Measurements from ENCODE around the gene ABHD5.
"Not testable (repeated sequence)": the region's sequence is repeated elsewhere in the genome, so short reads cannot be mapped to it uniquely, and the experiment has no call there.

ABHD5 gene
- 22.5 to 48.6 (median 33.9) reads per million in 3 donors for total RNA-seq

DNA sequence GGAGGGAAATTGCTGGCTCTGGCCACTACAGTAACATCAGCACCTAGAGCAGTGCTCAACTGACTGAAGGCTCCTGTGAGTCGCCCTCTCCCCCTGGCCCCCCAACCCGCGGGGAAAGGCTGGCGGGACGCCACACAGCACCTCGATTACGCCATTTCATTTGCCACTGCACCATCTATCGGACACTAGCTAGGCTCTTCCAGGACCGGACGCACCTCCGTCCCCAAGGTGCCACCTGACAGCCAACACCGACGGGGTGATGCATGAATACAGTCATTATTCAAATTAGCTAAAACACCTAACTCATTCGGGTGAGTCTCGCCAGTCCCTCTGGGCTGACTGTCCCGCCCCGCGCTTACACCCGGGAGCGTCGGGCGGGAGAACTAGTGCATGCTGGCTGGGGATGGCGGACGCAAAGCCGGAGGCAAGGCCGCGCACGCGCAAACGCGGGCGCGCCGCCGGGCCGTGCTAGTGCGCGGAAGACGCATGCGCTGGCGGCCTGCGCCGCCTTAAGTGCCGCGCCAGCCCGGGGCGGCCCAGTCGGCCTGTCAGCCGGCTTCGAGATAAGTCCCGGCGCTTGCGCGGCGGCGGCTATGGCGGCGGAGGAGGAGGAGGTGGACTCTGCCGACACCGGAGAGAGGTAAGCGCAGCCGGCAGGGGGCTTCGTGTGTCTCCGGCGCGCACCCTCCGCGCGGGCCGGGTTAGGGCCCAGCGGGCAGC lies at the start of gene ABHD5:
ABHD5 (plus strand) TSS at position 539 of the 720 bp plus-strand sequence; CDS start at position 594, 55 bp downstream.
- peak; percentile 92 to 94 (median 92) for DNase-seq
- H3K9me3 ChIP-seq (ENCODE audit: control insufficient read depth, low read length): no peaks in the 10 kb centered on the region
- no peaks in the 10 kb centered on the region for H3K36me3 ChIP-seq (ENCODE audit: control insufficient read depth, insufficient read depth, low read length)
- peaks cover 9% of the 10 kb centered on the region for H3K4me1 ChIP-seq (ENCODE audit: control insufficient read depth, insufficient read depth, low read length, poor library complexity, severe bottlenecking)
- H3K4me3 ChIP-seq (ENCODE audit: insufficient read depth, low read depth, low read length, poor library complexity, severe bottlenecking): peak within 1 kb of the TSS; percentile 73
- H3K27ac ChIP-seq (ENCODE audit: insufficient read depth, low read length, poor library complexity, severe bottlenecking): peak within 1 kb of the TSS; percentile 76
- no peaks in the 10 kb centered on the region for H3K27me3 ChIP-seq (replicated peaks; ENCODE audit: control insufficient read depth, insufficient read depth, low read length, poor library complexity, severe bottlenecking)

DNA sequence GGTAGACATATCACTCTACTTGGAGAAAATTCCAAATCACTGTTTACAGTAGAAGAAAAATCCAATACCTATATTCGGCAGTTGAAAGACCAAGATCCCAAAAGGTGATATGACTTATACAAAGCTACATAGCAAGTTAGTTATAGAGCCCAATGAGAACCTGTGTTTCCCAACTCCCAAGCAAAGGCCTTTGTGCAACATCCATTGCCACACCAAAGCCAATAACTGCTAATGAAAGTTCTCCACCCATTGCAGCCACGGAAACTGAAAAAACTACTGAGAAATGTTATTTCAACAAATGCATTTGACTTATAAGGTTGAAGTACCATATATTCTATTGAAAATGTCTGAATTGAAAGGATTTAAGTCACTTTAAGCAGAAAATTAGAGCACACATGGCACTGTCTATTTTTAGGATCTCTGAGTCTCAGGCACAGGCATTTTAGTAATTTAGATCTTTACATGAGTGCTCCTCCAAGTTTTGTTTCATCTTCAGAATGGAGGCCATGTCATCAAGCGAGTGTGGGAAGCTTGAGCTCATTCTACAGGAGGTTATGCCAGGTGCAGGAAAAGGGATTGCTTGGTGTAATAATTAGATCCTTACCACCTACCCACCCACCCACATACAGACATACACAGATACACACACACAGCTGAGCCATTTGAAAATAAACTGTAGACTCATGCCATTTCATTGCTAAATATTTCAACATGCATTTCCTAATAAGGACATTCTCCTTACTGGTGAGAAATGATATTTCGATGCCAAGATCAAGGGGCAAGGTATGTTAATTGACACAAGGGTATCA lies 49.2 kb upstream of the ABHD5 start:
- Histone ChIP-seq H3K36me3 (ENCODE audit: control insufficient read depth, insufficient read depth, low read length) (no peaks in the 10 kb centered on the region), H3K9me3 (ENCODE audit: control insufficient read depth, low read length) (no peaks in the 10 kb centered on the region), H3K27ac (ENCODE audit: insufficient read depth, low read length, poor library complexity, severe bottlenecking) (no peak overlapping the region), H3K27me3 (replicated peaks; ENCODE audit: control insufficient read depth, insufficient read depth, low read length, poor library complexity, severe bottlenecking) (no peaks in the 10 kb centered on the region), H3K4me3 (ENCODE audit: insufficient read depth, low read depth, low read length, poor library complexity, severe bottlenecking) (no peak overlapping the region), H3K4me1 (ENCODE audit: control insufficient read depth, insufficient read depth, low read length, poor library complexity, severe bottlenecking) (no peaks in the 10 kb centered on the region)
- DNase-seq: no peak

DNA sequence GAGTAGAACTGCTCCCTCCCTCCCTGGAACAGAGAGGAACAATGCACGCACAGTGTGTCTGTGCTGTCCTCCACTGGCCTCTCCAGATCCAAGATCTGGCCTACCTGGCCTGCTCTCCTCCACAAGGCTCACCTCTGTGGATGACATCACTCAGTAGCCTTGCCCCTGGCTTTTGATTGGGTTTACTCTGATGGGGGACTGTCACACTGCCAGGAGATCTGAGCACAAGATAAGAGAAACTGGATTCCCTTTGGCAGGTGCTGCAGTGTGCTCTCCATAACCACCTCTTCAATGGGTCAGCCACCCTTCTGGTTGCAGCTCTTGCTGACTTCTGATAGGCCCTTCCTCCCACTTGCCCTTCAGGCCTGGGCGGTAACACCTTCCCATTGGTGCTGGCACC lies 46.3 kb upstream of the ABHD5 start:
- Histone ChIP-seq H3K4me1 (ENCODE audit: control insufficient read depth, insufficient read depth, low read length, poor library complexity, severe bottlenecking) (no peaks in the 10 kb centered on the region), H3K9me3 (ENCODE audit: control insufficient read depth, low read length) (no peaks in the 10 kb centered on the region), H3K27ac (ENCODE audit: insufficient read depth, low read length, poor library complexity, severe bottlenecking) (no peak overlapping the region), H3K36me3 (ENCODE audit: control insufficient read depth, insufficient read depth, low read length) (no peaks in the 10 kb centered on the region), H3K4me3 (ENCODE audit: insufficient read depth, low read depth, low read length, poor library complexity, severe bottlenecking) (no peak overlapping the region), H3K27me3 (replicated peaks; ENCODE audit: control insufficient read depth, insufficient read depth, low read length, poor library complexity, severe bottlenecking) (no peaks in the 10 kb centered on the region)
- no peak for DNase-seq

DNA sequence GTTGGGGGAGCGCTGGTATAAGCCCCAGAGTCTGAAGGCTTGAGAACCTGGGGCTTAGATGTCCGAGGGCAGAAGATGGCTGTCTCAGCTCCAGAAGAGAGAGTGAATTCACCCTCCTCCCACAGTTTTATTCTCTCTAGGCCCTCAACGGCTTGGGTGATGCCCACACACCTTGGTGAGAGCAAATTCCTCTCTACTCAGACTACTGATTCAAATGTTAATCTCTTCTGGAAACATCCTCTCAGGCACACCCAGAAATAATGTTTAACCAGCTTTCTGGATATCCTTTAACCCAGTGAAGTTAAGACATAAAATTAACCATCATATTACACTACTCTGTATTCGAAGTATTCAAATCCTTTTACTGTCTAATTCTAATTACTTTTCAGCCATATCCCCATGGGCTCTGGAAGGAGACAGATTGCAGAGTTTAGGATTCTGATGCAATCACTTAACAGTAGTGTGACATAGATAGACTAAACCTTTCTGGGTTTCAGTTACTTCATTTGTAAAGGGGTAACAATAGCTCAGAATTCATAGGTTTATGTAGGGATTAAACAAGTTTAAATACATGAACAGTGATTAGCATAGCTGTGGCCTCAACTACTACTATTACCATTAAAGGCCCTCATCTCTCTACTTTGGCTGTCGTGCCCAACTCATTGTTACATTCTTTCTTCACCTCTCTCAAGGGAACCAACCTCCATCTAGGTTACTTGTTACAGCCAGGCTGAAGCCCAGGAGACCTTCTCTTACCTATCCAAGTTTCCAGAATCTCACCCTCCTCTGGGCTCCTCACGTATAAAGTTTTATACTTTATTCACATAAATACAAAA lies 43.2 kb upstream of the ABHD5 start:
- Histone ChIP-seq H3K4me1 (ENCODE audit: control insufficient read depth, insufficient read depth, low read length, poor library complexity, severe bottlenecking) (no peaks in the 10 kb centered on the region), H3K27me3 (replicated peaks; ENCODE audit: control insufficient read depth, insufficient read depth, low read length, poor library complexity, severe bottlenecking) (no peaks in the 10 kb centered on the region), H3K36me3 (ENCODE audit: control insufficient read depth, insufficient read depth, low read length) (no peaks in the 10 kb centered on the region), H3K27ac (ENCODE audit: insufficient read depth, low read length, poor library complexity, severe bottlenecking) (no peak overlapping the region), H3K9me3 (ENCODE audit: control insufficient read depth, low read length) (no peaks in the 10 kb centered on the region), H3K4me3 (ENCODE audit: insufficient read depth, low read depth, low read length, poor library complexity, severe bottlenecking) (no peak overlapping the region)
- no peak for DNase-seq

DNA sequence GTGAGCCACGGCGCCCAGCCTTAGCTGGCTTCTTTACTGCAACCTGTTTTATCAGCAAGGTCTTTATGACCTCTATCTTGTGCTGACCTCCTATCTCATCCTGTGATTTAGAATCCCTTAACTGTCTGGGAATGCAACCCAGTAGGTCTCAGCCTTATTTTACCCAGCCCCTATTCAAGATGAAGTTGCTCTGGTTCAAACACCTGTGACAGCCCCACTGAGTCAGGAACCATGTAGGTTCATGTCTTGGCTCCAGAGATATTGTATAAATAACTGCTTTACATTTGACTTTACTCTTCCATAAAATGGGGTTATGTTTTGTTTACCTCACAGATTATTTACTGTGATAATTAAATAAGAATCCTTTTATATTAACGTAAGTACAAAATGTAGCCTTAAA lies 41.8 kb upstream of the ABHD5 start:
- Histone ChIP-seq H3K36me3 (ENCODE audit: control insufficient read depth, insufficient read depth, low read length) (no peaks in the 10 kb centered on the region), H3K9me3 (ENCODE audit: control insufficient read depth, low read length) (no peaks in the 10 kb centered on the region), H3K27ac (ENCODE audit: insufficient read depth, low read length, poor library complexity, severe bottlenecking) (no peak overlapping the region), H3K4me3 (ENCODE audit: insufficient read depth, low read depth, low read length, poor library complexity, severe bottlenecking) (no peak overlapping the region), H3K27me3 (replicated peaks; ENCODE audit: control insufficient read depth, insufficient read depth, low read length, poor library complexity, severe bottlenecking) (no peaks in the 10 kb centered on the region), H3K4me1 (ENCODE audit: control insufficient read depth, insufficient read depth, low read length, poor library complexity, severe bottlenecking) (no peaks in the 10 kb centered on the region)
- no peak for DNase-seq

DNA sequence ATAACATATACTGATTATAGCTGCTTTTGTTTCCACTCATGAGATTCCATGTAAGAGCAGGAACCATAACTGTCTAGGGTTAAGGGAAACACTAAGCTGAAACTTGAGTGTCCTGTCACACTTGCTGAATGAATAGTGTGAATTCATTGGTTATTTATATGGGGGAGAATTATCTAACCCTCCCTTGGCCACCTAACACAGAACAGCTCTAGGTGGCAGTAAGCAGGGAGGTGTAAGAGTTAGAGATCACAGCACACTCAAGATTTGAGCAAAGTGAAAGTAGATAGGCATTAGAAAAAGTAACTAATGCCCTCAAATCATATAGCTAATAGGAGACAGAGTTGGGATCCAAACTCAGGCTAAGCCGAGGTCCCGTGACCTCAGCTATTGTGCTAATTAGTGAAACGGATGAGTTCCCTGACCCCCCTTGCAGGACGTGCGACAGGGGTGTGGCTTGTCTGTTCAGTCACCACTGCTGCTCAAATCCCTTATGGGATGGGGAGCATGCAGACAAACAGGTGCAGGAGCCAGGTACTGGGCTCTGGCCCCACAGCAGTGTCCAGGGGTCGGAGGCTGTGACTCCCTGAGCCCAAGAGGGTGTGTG lies 41.3 kb upstream of the ABHD5 start:
- Histone ChIP-seq H3K27me3 (replicated peaks; ENCODE audit: control insufficient read depth, insufficient read depth, low read length, poor library complexity, severe bottlenecking) (no peaks in the 10 kb centered on the region), H3K9me3 (ENCODE audit: control insufficient read depth, low read length) (no peaks in the 10 kb centered on the region), H3K4me3 (ENCODE audit: insufficient read depth, low read depth, low read length, poor library complexity, severe bottlenecking) (no peak overlapping the region), H3K4me1 (ENCODE audit: control insufficient read depth, insufficient read depth, low read length, poor library complexity, severe bottlenecking) (no peaks in the 10 kb centered on the region), H3K27ac (ENCODE audit: insufficient read depth, low read length, poor library complexity, severe bottlenecking) (no peak overlapping the region), H3K36me3 (ENCODE audit: control insufficient read depth, insufficient read depth, low read length) (no peaks in the 10 kb centered on the region)
- no peak for DNase-seq

DNA sequence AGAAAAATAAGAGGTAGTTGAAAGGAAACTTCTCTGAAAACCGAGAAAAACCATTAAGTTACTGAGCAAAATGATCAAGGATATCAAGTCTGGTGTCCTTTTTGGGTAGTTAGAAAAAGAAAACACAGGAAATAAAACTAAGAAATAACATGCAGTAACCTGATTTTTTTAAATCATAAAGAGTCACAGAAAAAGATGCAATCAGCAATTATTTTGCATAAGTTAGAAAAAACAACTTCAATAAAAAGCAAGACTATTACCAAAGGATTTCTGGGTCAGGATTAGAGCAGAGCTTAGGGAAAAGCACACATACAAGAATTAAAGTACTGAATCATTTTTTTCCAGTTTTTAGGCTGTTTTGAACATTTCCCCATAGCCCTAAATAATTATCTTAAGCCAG lies 40.4 kb upstream of the ABHD5 start:
- Histone ChIP-seq H3K9me3 (ENCODE audit: control insufficient read depth, low read length) (no peaks in the 10 kb centered on the region), H3K27ac (ENCODE audit: insufficient read depth, low read length, poor library complexity, severe bottlenecking) (no peak overlapping the region)

DNA sequence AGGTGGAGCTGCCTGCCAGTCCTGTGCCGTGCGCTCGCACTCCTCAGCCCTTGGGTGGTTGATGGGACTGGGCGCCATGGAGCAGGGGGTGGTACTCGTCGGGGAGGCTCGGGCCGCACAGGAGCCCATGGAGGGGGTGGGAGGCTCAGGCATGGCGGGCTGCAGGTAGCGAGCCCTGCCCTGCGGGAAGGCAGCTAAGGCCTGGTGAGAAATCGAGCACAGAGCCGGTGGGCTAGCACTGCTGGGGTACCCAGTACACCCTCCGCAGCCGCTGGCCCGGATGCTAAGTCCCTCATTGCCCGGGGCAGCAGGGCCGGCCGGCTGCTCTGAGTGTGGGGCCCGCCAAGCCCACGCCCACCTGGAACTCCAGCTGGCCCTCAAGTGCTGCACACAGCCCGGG lies 34.3 kb upstream of the ABHD5 start:
- H3K4me1 ChIP-seq (ENCODE audit: control insufficient read depth, insufficient read depth, low read length, poor library complexity, severe bottlenecking); H3K9me3 ChIP-seq (ENCODE audit: control insufficient read depth, low read length); H3K36me3 ChIP-seq (ENCODE audit: control insufficient read depth, insufficient read depth, low read length); H3K27me3 ChIP-seq (replicated peaks; ENCODE audit: control insufficient read depth, insufficient read depth, low read length, poor library complexity, severe bottlenecking); DNase-seq; H3K4me3 ChIP-seq (ENCODE audit: insufficient read depth, low read depth, low read length, poor library complexity, severe bottlenecking); H3K27ac ChIP-seq (ENCODE audit: insufficient read depth, low read length, poor library complexity, severe bottlenecking): not testable (repeated sequence)

More for the DNA sequence above, 40.4 kb upstream of the ABHD5 start:
- no peak overlapping the region for H3K4me3 ChIP-seq (ENCODE audit: insufficient read depth, low read depth, low read length, poor library complexity, severe bottlenecking)
- no peaks in the 10 kb centered on the region for H3K27me3 ChIP-seq (replicated peaks; ENCODE audit: control insufficient read depth, insufficient read depth, low read length, poor library complexity, severe bottlenecking)
- no peaks in the 10 kb centered on the region for H3K36me3 ChIP-seq (ENCODE audit: control insufficient read depth, insufficient read depth, low read length)
- DNase-seq: no peak
- no peaks in the 10 kb centered on the region for H3K4me1 ChIP-seq (ENCODE audit: control insufficient read depth, insufficient read depth, low read length, poor library complexity, severe bottlenecking)

DNA sequence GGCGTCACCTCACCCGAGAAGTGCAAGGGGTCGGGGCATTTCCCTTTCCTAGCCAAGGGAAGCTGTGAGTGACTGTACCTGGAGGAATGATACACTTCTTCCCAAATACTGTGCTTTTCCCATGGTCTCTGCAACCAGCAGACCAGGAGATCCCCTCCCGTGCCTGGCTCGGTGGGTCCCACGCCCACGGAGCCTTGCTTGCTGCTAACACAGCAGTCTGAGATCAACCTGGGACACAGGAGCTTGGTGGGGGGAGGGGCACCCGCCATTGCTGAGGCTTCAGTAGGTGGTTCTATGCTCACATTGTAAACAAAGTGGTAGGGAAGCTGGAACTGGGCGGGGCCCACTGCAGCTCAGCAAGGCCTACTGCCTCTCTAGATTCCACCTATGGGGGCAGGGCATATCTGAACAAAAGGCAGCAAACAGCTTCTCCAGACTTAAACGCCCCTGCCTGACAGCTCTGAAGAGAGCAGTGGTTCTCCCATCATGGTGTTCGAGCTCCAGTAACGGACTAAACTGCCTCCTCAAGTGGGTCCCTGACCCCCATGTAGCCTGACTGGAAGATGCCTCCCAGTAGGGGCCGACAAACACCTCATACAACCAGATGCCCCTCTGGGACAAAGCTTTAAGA lies 31.4 kb upstream of the ABHD5 start:
- H3K27ac ChIP-seq (ENCODE audit: insufficient read depth, low read length, poor library complexity, severe bottlenecking): no peak overlapping the region
- DNase-seq: no peak
- H3K36me3 ChIP-seq (ENCODE audit: control insufficient read depth, insufficient read depth, low read length): no peaks in the 10 kb centered on the region
- no peaks in the 10 kb centered on the region for H3K9me3 ChIP-seq (ENCODE audit: control insufficient read depth, low read length)
- no peaks in the 10 kb centered on the region for H3K27me3 ChIP-seq (replicated peaks; ENCODE audit: control insufficient read depth, insufficient read depth, low read length, poor library complexity, severe bottlenecking)
- H3K4me1 ChIP-seq (ENCODE audit: control insufficient read depth, insufficient read depth, low read length, poor library complexity, severe bottlenecking): no peaks in the 10 kb centered on the region
- no peak overlapping the region for H3K4me3 ChIP-seq (ENCODE audit: insufficient read depth, low read depth, low read length, poor library complexity, severe bottlenecking)
